Measurements from ENCODE around the gene HIP1R.
"Not testable (repeated sequence)": the region's sequence is repeated elsewhere in the genome, so short reads cannot be mapped to it uniquely, and the experiment has no call there.

HIP1R gene

DNA sequence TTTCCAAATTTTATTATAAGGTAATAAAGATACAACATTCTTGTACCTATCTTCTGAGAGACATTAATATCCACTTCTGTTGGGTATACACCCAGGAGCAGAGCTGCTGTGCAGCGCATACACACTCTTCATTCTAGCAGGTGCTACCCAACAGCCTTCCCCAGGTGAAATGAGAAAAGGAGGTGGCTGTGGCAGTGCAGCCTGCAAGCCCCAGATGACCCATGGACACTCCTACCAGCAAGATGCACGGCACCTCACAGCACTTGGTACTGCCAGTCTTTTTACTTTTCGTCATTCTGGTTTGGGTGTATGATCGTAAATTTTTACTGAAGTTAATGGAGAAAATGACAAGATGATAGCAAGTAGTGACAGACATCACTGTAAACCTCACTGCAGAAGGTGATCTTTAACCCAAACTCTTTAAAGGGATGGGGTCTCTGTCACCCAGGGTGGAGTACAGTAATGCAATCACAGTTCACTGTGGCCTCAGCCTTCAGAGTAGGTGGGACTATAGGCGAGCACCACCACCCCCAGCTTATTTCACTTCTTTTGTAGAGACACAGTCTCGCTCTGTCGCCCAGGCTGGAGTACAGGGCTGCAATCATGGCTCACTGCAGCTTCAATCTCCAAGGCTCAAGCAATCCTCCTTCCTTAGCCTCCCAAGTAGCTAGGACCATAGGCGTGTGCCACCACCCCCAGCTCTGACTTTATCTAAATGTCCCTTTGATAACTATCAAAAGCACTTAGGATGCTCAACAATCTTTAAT lies 34.1 kb downstream of the HIP1R start:
- no peak for DNase-seq (ENCODE audit: low read depth, low spot score)
- peaks cover 3% of the 10 kb centered on the region; the same call in 1 of the 2 replicates for H3K4me1 ChIP-seq (ENCODE audit: control insufficient read depth, insufficient read depth, low read length)
- no peaks in the 10 kb centered on the region for H3K9me3 ChIP-seq (ENCODE audit: control insufficient read depth, insufficient read depth, low read length)
- no peak overlapping the region for H3K27ac ChIP-seq (ENCODE audit: low read length)
- H3K4me3 ChIP-seq (ENCODE audit: low read length): no peak overlapping the region
- H3K36me3 ChIP-seq (ENCODE audit: control insufficient read depth, insufficient read depth, low read length): no peaks in the 10 kb centered on the region; the same call in 1 of the 2 replicates
- WGBS (ENCODE audit: insufficient coverage, insufficient read length): no CpG with 5 or more reads among the region's 8 CpGs
- peaks cover 51% of the 10 kb centered on the region for H3K27me3 ChIP-seq (ENCODE audit: control insufficient read depth, insufficient read depth, low read length)

DNA sequence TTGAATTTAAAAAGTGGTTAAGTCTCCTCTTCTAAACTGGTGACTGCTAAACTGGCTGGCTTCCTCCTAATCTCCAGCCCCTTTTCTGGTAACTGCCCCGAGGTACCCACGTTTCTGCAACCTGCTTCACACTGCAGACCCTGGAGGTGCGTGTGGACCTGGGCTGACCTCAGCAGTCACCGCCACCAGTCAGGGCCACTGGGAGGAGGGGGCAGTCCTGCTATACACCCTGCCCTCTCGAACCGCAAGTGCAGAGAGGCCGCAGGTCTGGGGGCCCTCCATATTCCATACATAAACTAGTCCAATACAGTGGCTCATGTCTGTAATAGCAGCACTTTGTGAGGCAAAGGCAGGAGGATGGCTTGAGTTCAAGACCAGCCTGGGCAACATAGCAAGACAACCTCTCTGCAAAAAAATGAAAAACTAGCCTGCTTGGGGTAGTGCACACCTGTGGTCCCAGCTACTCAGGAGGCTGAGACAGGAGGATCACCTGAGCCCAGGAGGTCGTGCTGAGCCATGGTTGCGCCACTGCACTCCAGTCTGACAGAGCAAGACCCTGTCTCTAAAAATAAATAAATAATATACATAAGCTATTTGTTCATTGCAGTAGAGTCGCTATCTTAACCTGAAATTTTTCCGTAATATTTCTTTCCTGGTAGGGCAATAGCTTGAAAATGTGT lies 35.0 kb downstream of the HIP1R start:
- Histone ChIP-seq H3K4me3 (ENCODE audit: low read length) (no peak overlapping the region), H3K4me1 (ENCODE audit: control insufficient read depth, insufficient read depth, low read length) (peaks cover 3% of the 10 kb centered on the region; the same call in 1 of the 2 replicates), H3K27ac (ENCODE audit: low read length) (no peak overlapping the region), H3K9me3 (ENCODE audit: control insufficient read depth, insufficient read depth, low read length) (no peaks in the 10 kb centered on the region), H3K27me3 (ENCODE audit: control insufficient read depth, insufficient read depth, low read length) (peaks cover 58% of the 10 kb centered on the region), H3K36me3 (ENCODE audit: control insufficient read depth, insufficient read depth, low read length) (no peaks in the 10 kb centered on the region; the same call in 1 of the 2 replicates)
- DNase-seq (ENCODE audit: low read depth, low spot score): no peak
- no CpG with 5 or more reads among the region's 11 CpGs for WGBS (ENCODE audit: insufficient coverage, insufficient read length)

DNA sequence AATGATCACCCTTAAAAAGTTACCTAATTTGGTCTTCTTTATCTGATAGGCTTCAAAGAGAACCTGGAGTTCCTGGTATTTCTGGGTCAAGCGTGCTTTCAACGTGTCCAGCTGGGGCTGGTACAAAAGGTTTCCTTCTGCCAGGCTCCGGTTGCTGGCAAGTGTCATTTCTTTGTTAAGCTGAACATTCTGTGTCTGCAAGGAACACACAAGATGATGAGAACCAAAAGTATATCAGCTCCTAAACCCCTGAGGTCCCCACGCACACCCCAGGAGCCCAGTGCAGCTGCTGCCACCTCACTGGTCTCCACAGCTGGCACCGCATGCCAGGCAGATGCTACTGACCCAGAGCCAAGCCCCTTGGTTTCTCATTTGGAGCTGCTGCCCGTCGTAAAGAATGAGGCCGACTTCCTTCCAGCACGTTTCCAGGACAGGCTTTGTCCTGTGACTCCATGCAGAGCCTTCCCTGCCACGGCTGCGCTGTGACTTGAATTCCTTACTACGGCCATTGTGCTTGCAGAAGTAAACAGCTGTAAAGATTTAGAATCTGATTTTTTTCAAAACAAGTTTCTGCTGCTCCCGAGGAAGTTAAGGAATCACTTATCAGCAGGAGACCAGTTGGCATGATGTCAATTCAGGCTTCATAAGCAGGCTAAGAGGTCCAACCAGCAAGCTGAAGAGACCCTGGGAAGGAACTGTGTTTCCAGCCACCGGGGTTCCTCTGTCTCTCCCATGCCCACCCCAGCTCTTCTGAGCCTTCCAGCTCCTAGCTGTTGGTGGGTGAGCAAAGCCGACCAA lies 35.8 kb downstream of the HIP1R start:
- Histone ChIP-seq H3K9me3 (ENCODE audit: control insufficient read depth, insufficient read depth, low read length) (no peaks in the 10 kb centered on the region), H3K27ac (ENCODE audit: low read length) (no peak overlapping the region), H3K4me1 (ENCODE audit: control insufficient read depth, insufficient read depth, low read length) (peaks cover 3% of the 10 kb centered on the region; the same call in 1 of the 2 replicates), H3K27me3 (ENCODE audit: control insufficient read depth, insufficient read depth, low read length) (peaks cover 61% of the 10 kb centered on the region), H3K4me3 (ENCODE audit: low read length) (no peak overlapping the region), H3K36me3 (ENCODE audit: control insufficient read depth, insufficient read depth, low read length) (no peaks in the 10 kb centered on the region; the same call in 1 of the 2 replicates)
- DNase-seq (ENCODE audit: low read depth, low spot score): no peak
- WGBS (ENCODE audit: insufficient coverage, insufficient read length): no CpG with 5 or more reads among the region's 15 CpGs

DNA sequence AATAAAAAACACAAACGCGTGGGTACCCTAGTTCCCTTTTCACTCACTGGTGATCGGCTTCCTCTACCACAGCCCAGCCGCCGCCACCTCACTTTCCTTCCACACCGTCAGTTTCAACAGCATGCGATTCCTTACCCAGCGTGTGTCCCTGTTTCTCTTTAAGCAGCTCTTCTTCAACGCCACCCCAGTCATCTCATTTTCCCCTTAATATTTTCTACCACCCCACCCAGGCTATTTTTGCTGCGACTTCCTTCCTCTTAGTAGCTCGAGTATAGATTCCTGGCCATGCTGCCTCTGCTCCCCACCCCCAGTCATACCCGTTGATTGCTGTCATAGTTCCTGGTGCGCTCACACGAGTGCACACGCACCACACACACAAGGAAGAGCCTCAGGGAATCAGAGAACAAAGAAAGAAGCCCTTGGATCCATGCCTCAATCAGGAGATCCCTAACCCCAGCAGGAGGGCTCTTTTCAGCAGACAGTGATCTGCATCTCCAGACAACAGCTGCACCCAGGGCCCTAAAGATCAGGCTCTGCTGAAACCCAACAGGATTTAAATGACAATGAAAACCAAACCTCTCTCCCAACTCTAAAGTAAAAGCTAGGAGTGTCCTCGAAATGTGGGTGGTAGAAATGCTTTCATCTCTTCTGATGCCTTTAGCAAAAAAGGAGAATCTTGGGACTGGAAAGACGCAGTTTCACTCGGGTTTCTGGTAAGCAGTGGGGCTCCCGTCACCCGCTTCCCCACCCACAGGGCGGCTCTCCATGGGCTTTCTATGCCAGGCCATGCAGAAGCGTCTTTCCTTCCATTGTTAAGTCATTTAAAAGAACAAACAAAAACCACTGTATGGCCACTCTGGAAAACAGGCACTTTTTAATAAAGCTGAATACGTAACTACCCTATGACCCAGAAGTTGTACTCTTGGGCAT lies 36.9 kb downstream of the HIP1R start:
- Histone ChIP-seq H3K4me1 (ENCODE audit: control insufficient read depth, insufficient read depth, low read length) (peaks cover 3% of the 10 kb centered on the region; the same call in 1 of the 2 replicates), H3K27ac (ENCODE audit: low read length) (no peak overlapping the region), H3K27me3 (ENCODE audit: control insufficient read depth, insufficient read depth, low read length) (peaks cover 65% of the 10 kb centered on the region), H3K9me3 (ENCODE audit: control insufficient read depth, insufficient read depth, low read length) (no peaks in the 10 kb centered on the region), H3K36me3 (ENCODE audit: control insufficient read depth, insufficient read depth, low read length) (no peaks in the 10 kb centered on the region), H3K4me3 (ENCODE audit: low read length) (no peak overlapping the region)
- WGBS (ENCODE audit: insufficient coverage, insufficient read length): no CpG with 5 or more reads among the region's 23 CpGs
- peak; percentile 100 for DNase-seq (ENCODE audit: low read depth, low spot score)

DNA sequence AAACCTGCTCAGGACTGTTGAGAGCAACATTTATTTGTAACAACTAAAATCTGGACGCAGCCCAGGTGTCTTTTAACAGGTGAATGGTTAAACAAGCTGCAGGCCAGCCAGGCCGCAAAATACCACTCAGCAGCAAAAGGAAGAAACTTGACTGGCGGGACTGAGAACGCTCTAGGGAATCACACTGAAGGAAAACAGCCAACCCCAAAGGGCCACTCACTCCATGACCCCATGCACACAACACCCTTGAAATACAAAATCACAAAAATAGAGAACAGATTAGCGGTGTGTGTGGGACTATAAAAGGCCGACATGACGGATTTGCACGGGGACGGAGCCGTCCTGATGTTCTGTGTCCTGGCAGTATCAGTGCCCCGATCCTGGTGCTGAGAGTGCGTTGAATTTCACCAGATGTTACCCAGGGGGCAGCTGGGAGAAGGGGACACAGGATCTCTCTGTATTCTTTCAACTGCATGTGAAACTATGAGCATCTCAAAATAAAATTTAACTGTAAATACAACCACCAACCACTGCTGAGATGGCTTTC lies 37.6 kb downstream of the HIP1R start:
- peaks cover 3% of the 10 kb centered on the region; the same call in 1 of the 2 replicates for H3K4me1 ChIP-seq (ENCODE audit: control insufficient read depth, insufficient read depth, low read length)
- H3K4me3 ChIP-seq (ENCODE audit: low read length): no peak overlapping the region
- no peaks in the 10 kb centered on the region for H3K36me3 ChIP-seq (ENCODE audit: control insufficient read depth, insufficient read depth, low read length)
- no peaks in the 10 kb centered on the region for H3K9me3 ChIP-seq (ENCODE audit: control insufficient read depth, insufficient read depth, low read length)
- H3K27ac ChIP-seq (ENCODE audit: low read length): no peak overlapping the region
- H3K27me3 ChIP-seq (ENCODE audit: control insufficient read depth, insufficient read depth, low read length): peaks cover 71% of the 10 kb centered on the region
- no peak for DNase-seq (ENCODE audit: low read depth, low spot score)
- no CpG with 5 or more reads among the region's 12 CpGs for WGBS (ENCODE audit: insufficient coverage, insufficient read length)

DNA sequence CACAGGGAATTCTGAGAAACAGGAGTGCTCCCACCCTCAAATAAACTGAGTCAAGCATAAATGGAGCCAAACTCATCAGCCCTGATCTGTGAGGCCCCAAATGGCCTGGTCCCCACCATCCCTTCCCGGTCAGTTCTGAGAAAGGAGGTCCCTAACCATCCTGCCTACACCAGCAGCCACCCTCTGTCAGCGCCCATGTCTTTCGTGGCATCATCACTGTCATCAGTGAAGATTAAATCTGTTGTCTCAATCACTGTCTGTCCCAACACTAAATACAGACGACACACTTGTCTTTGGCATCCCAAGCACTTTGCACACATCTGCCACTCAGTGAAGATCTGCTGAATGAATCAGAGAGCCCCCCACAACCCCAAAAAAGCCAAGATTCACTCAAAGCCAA lies 38.3 kb downstream of the HIP1R start:
- DNase-seq (ENCODE audit: low read depth, low spot score): no peak
- Histone ChIP-seq H3K4me3 (ENCODE audit: low read length) (no peak overlapping the region), H3K36me3 (ENCODE audit: control insufficient read depth, insufficient read depth, low read length) (no peaks in the 10 kb centered on the region), H3K27me3 (ENCODE audit: control insufficient read depth, insufficient read depth, low read length) (peaks cover 70% of the 10 kb centered on the region), H3K27ac (ENCODE audit: low read length) (no peak overlapping the region), H3K9me3 (ENCODE audit: control insufficient read depth, insufficient read depth, low read length) (no peaks in the 10 kb centered on the region), H3K4me1 (ENCODE audit: control insufficient read depth, insufficient read depth, low read length) (peaks cover 3% of the 10 kb centered on the region; the same call in 1 of the 2 replicates)
- no CpG with 5 or more reads among the region's 4 CpGs for WGBS (ENCODE audit: insufficient coverage, insufficient read length)

DNA sequence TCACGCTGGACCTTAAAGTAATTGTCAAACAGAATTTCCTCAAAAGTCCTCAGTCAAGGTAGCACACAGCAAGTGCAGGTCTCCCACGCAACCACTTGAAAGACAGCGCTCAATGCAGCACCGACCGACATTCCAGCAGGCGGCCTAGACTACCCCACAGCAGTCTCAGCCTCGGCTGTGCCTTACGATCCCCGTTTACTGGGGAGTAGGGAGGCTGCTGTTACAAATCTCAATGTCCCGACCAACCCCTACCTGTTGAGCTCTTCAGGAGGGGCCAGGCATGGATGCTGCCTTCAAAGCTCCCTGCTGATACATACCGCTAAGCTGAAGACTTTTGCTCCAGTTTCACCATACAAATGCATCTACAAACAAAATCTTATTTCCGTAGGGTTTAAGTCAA lies 38.8 kb downstream of the HIP1R start:
- Histone ChIP-seq H3K9me3 (ENCODE audit: control insufficient read depth, insufficient read depth, low read length) (no peaks in the 10 kb centered on the region), H3K27ac (ENCODE audit: low read length) (no peak overlapping the region), H3K27me3 (ENCODE audit: control insufficient read depth, insufficient read depth, low read length) (peaks cover 69% of the 10 kb centered on the region), H3K4me1 (ENCODE audit: control insufficient read depth, insufficient read depth, low read length) (peaks cover 3% of the 10 kb centered on the region; the same call in 1 of the 2 replicates), H3K4me3 (ENCODE audit: low read length) (no peak overlapping the region), H3K36me3 (ENCODE audit: control insufficient read depth, insufficient read depth, low read length) (no peaks in the 10 kb centered on the region)
- no CpG with 5 or more reads among the region's 12 CpGs for WGBS (ENCODE audit: insufficient coverage, insufficient read length)
- no peak for DNase-seq (ENCODE audit: low read depth, low spot score)

DNA sequence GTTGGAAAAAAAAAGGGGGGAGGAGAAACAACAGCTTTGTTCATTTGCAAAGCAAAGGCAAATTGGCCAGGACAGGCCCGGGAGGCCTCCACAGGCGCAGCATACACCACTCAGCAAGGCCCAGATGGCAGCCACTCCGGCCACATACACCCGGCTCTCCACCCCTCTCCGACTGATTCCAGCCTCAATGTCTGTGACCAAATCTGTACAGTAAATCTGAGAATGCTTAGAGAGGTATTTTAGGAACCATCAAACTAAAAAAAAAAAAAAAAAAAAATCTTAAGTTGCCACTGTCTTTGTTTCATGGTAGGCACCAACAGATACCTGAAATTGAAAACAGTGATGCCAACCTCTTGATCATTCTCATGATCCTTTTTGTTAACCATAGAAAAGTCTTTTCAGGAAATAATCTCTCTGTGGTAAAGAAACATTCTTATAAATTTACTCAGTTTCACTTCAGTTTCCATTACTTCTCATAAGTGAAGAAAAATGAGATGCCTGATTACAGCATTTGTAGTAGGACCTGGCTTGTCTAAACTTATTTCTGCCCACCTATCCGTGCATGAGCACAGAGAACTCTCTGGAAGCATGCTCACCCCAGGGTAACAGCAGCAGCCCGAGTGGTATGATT lies 40.4 kb downstream of the HIP1R start:
- no peaks in the 10 kb centered on the region for H3K36me3 ChIP-seq (ENCODE audit: control insufficient read depth, insufficient read depth, low read length)
- DNase-seq (ENCODE audit: low read depth, low spot score): no peak
- H3K27me3 ChIP-seq (ENCODE audit: control insufficient read depth, insufficient read depth, low read length): peaks cover 57% of the 10 kb centered on the region
- H3K4me1 ChIP-seq (ENCODE audit: control insufficient read depth, insufficient read depth, low read length): peaks cover 3% of the 10 kb centered on the region; the same call in 1 of the 2 replicates
- no CpG with 5 or more reads among the region's 7 CpGs for WGBS (ENCODE audit: insufficient coverage, insufficient read length)
- H3K27ac ChIP-seq (ENCODE audit: low read length): no peak overlapping the region
- H3K9me3 ChIP-seq (ENCODE audit: control insufficient read depth, insufficient read depth, low read length): no peaks in the 10 kb centered on the region
- H3K4me3 ChIP-seq (ENCODE audit: low read length): no peak overlapping the region

DNA sequence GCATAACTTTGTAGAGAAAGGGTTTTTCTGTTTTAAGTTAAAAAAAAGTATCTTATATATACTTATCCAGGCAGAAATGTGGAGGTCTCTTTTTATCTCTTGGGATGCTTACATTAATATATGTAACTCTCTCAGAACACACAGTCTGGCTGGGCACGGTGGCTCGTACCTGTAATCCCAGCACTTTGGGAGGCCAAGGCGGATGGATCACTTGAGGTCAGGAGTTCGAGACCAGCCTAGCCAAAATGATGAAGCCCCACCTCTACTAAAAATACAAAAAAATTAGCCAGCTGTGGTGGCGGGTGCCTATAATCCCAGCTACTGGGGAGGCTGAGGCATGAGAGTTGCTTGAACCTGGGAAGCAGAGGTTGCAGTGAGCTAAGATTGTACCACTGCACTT lies 41.0 kb downstream of the HIP1R start:
- not testable (repeated sequence) for H3K9me3 ChIP-seq (ENCODE audit: control insufficient read depth, insufficient read depth, low read length); H3K27ac ChIP-seq (ENCODE audit: low read length); DNase-seq (ENCODE audit: low read depth, low spot score); H3K36me3 ChIP-seq (ENCODE audit: control insufficient read depth, insufficient read depth, low read length); H3K4me3 ChIP-seq (ENCODE audit: low read length); H3K4me1 ChIP-seq (ENCODE audit: control insufficient read depth, insufficient read depth, low read length)
- no CpG with 5 or more reads among the region's 5 CpGs for WGBS (ENCODE audit: insufficient coverage, insufficient read length)
- H3K27me3 ChIP-seq (ENCODE audit: control insufficient read depth, insufficient read depth, low read length): peaks cover 51% of the 10 kb centered on the region

All from iPS DF 6.9 (cell line).